T47D (cell line): Measurements from ENCODE around the gene TUBGCP2.
"Not testable (repeated sequence)": the region's sequence is repeated elsewhere in the genome, so short reads cannot be mapped to it uniquely, and the experiment has no call there.

ENCODE experiments used
- DNase-seq, 2 experiments: peaks; one replicate each; pipeline versions ENCODE4 v3.0.0 to v3.0.0-alpha.2; 2011 to 2012; ENCODE audit warnings: low read depth in 1 of 2, low spot score in 1 of 2
- JUND ChIP-seq: IDR thresholded peaks from 2 replicates; pipeline ENCODE4 v1.6.1; 2012; ENCODE audit warnings: low read depth
- in situ Hi-C: cut with HindIII; loops from 2 replicates; pipeline ENCODE4 v1.10.0; 2016; ENCODE audit warnings: low sequenced_read_pairs, low pct_unique_long_range_greater_than_20kb

TUBGCP2 gene

DNA sequence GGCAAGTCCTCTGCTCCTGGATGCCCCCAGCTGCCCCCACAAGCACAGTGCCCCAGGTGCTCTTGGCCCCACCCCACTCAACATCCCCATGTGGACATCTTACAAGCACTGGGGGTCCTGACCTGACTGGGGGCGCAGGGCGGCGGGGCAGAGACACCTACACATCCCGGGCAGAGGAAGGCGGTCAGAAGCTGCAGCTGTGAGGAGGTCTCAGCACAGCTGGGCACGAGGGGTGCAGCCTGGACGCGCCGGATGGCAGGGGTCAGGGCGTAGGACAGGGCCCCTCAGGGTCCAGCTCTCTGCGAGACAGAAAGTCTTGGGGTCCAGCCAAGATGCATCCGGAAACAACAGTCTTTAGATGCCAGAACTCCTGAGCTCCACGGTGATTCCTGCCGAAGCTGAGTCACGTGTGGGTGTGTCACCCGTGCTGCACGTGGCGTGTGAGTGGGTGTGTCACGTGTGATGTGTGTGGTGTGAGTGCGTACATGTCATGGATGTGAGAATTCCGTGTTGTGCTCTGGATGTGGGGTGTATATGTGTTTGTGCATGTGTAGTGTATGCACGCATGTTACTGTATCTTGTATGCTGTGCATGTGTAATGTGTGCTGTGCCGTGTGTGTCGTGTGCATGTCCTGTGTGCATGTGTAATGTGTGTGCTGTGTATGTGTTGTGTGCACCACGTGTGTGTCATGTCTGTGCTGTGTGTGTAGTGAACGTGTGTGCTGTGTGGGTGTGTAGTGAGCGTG is 65.9 kb downstream of the TUBGCP2 start:
- TF ChIP-seq JUND = no peak
- no peak for DNase-seq
- in situ Hi-C loops = no loop called here

DNA sequence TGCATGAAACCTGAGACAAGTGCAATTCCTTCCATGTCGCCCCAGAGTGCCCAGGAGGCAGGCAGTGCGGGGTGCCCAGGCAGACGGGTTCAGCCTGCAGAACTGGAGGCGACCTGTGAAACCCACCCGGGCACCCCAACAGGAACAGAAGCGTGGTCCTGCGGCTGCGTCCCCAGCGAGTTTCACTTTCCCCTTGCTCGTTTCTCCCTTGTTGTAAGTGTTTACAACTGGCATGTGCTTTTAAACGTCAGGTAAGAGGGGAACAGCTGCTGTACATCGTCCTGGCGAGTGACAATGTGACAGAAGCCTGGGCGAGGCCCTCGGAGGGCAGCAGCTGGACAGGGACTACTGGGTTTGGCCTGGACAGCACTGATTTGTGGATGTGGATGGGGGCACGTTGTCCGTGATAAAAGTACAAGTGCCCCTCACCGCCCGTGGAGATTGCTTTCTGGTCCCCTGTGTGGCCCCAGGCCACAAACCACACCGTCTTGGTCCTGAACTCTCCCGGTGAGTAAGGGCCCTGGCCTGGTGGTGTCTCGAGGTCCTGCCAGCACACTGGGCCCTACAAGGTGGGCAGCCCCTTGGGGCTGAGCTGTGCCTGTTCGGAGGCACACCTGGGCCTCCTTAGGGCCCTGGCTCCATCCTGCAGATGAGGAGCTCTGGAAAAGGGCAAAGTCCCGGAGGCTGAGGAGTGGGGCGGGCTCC is 67.0 kb downstream of the TUBGCP2 start:
- in situ Hi-C loops = no loop called here
- TF ChIP-seq JUND = no peak
- no peak for DNase-seq

DNA sequence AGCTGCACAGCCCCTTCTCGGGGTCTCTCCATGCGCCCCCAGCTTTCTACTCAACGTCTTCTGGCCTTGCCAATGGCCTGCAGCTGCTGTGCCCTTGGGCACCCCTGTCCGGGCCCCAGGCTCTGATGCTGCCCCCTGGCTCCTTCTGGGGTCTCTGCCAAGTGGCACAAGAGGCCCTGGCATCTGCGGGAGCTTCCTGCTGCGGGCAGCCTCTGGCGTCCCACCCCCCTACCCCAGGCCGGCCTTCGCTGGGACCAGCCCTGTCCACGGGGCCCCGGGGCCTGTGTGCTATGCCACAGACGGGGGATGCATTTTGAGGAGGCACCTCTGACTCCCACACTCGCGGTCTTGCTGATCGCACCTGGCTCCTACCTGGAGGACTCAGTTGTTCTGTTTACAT is 68.7 kb downstream of the TUBGCP2 start:
- no peak for DNase-seq
- in situ Hi-C loops = no loop called here
- no peak for TF ChIP-seq JUND

DNA sequence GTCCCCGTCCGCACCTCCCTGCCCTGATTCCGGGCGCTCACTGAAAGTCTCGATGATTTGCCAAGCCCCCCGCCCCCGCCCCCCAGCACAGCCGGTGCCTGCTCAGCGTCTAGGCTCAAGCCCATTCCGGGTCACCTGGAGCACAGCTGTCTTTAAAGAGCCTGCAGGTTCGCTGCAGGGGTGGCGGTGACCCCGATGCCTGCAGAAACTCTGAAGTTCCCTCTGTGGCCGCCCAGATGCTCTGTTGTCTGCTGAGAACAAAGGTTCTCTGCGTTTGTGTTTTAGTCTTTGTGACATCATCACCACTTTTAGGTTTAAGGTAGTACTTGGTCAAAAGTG is 70.2 kb downstream of the TUBGCP2 start:
- in situ Hi-C loops = no loop called here
- TF ChIP-seq JUND = no peak
- DNase-seq = no peak

DNA sequence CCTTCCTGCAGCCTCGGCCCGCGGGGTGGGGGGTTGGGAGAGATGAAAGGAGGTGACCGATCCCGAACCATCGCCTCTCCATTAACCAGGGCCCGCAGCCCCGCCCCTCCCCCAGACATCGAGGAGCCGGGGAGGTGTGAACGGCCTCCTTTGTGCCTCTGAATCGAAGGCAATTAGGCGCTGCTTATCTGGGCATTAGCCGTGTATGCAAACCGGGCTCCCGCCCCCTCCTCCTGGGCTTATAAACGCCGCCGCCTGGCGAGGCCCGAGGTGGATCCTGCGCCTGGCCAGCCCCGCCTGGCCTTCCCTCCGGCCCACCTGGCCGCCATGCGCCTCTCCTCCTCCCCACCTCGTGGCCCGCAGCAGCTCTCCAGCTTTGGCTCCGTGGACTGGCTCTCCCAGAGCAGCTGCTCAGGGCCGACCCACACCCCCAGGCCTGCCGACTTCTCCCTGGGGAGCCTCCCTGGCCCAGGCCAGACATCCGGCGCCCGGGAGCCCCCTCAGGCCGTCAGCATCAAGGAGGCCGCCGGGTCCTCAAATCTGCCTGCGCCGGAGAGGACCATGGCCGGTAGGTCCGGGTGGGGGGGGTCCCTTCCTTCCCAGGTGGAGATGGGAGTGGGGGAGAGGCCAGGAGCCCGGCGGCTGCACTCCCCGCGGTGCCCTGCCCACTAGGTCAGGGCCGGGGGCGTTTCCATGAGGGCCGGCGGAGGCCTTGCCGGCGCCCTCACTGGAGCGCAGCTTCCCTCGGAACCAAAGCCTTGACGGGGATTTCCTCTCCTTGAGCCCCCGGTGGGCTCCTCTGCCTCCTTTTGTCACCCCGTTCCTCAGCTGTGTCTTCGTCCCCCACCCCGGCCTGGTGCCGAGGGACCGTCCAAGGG is 70.8 kb downstream of the TUBGCP2 start, which contains the start of gene VENTX:
VENTX (plus strand) TSS at position 268 of the 878 bp plus-strand sequence; CDS start at position 328, 60 bp downstream.
- in situ Hi-C loops = no loop called here
- TF ChIP-seq JUND = no peak
- DNase-seq = no peak

DNA sequence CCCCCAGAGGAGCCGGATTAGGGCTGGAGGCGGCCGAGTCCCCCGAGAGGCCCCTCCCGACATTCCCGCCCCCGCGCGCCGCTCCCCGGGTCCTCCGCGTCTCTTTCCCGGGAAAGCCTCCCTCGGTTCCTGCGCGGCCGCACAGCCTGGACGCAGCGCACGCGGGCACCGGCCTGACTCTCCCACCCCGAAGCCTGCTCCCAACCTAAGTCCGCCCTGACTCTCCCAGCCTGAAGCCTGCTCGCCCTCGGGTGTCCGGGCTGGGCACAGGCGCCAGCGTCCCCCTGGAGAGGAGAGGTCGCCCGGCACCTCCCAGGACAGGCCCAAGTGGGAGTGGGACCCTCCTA is 71.5 kb downstream of the TUBGCP2 start:
- no peak for TF ChIP-seq JUND
- no peak for DNase-seq
- in situ Hi-C loops = no loop called here

DNA sequence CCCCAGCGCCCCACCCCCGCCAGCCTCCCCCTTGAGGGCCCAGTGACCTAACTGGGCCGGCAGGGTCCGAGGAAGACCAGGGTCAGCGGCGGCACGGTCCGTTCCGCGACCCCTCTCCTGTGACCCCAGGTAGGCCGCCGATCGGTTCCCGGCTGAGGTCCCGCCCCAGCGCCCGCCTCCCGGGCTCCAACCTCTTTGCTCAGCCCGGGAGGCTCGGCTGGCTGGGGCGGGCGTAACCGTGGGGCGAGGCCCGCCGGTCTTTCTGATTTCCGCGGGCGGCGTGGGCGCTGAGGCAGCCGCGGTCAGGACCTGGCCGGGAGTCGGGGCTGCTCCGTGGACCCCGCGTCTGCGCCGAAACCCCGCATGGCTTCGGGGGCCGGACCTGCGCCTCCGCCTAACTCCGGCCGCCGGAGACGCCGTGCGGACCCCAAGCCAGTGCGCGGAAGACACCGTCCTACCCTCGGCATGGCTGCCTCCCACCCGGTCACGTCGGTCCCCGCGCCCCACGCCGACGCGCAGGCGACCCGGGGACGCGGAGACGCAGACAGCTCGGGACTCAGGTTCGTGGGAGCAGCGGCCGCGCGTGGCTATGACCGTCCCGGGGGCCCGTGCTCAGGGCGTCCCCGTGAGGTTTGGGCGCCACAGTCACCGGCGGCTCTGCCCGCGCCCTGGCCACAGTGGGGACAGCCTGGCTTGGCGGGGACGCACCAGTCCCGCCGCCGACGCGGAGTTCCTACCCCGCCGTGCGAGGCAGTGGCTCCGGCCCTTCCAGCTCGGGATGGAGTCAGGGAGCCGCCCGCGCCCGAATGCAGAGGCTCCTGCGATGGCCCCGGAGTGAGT is 72.1 kb downstream of the TUBGCP2 start:
- no peak for TF ChIP-seq JUND
- no peak for DNase-seq
- in situ Hi-C loops = no loop called here

DNA sequence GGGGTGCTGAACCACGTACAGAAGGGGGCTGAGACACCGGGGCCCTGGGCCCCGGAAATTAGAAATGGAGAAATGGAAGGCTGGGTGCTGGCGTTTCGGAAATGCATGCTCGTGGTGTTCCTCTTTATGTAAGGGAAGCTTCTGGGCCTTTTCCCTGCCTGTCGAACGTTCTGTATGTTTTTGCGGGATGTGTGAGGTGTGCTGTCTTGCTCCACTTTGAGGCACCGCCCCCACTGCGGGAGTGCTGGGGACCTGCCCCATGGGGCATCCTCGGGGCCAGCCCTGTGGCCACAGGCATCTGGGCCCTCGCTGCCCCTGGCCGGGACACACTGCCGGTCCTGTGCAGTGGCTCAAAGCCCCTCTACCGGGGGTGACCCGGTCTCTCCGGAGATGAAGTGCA is 72.7 kb downstream of the TUBGCP2 start:
- in situ Hi-C loops = no loop called here
- TF ChIP-seq JUND = no peak
- DNase-seq = no peak

DNA sequence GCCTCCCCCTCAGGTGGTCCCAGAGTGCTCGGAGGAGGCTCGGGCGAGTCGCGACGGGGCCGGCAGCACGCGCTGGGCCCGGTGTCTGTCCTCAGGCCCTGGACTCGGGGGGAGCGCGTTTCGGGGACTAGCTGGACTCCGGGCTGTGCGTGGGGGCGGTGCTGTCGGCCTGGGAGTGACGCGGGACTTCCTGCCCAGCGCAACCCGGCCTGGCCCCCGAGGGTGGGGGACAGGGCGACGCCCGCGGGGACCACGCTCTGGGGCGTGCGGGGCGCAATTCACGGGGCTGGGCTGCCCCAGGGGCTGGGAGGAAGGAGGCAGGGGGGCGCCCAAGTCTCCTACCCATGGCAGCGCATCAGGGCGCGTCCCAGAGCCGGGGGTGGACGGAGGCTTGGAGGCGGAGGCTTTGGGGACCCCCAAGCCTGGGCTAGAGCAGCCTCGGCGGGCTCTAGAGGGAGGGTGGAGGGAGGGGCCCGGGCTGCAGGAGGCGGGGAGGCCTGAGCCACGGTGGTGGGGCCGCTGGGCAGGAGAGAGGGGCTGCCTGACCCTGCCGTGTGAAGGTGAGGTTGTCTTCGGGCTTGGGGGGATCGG is 73.3 kb downstream of the TUBGCP2 start:
- no peak for DNase-seq
- no peak for TF ChIP-seq JUND
- in situ Hi-C loops = no loop called here

DNA sequence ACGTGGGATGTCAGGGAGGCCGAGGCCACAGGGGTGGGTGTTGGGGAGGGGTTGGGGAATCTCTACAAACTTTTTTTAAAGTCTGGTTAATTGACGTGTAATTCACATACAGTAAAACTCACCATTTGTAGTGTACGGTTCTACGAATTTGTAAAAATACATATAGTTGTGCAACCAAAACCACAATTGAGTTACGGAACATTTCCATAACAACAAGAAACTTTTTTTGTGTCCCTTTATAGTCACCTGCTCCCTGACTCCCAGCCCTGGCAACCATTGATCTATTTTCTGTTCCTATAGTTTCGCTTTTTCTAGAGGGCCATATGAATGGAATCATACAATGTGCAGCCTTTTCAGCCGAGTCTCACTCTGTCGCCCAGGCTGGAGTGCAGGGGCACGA is 73.9 kb downstream of the TUBGCP2 start:
- in situ Hi-C loops, DNase-seq: not testable (repeated sequence)

DNA sequence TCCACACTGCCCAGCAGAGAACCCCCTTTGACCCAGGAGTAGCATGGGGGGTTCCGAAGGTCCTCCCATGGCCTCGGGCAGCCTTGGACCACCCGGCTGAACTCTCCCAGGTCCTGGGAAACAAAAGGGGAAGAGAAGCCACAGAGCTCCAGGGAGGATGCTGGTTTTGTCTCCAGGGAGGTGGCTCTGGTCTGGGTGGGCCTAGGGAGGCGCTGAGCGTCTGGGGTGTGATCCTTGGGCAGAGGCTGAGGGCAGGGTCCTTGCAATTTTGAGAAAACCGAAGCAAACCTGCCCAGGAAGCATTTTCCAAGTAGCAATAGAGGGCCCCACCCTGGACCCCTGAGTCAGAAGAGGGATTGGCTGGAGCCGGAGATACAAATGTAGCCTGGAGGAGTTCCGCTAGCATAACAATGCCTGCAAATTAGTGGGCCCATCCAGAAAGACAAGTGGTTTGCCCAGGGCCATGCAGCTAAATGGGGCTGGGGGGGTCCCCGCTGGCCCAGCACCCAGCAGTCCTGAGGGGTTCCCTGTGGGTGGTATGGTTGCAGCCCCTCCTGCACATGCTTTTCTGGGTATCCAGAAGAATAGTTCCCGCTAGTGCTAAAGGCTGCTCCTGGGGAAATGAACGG is 76.6 kb downstream of the TUBGCP2 start:
- no peak for DNase-seq
- no peak for TF ChIP-seq JUND
- in situ Hi-C loops = no loop called here
